SK-N-SH treated with all-trans-retinoic acid at 6 μM for 48 hours (cell line): ENCODE data around the gene FAM174C.

Experiments
- ATAC-seq: fragments of 200-7000 bp; cut with Tn5 transposase; 3 replicates; pipeline ENCODE4 v1.9.1; 2020; ENCODE audit warnings: mild to moderate bottlenecking, moderate library complexity
- ARNTL ChIP-seq: fragments of 450-650 bp; formaldehyde crosslinking; IDR thresholded peaks from 2 replicates; pipeline ENCODE4 v1.5.0; 2020; ENCODE audit warnings: low read depth, mild to moderate bottlenecking, moderate library complexity, borderline replicate concordance
- BACH2 ChIP-seq: fragments of 250-450 bp; sonication (Bioruptor Pico); IDR thresholded peaks from 2 replicates; pipeline ENCODE4 v1.9.0; 2021; ENCODE audit warnings: mild to moderate bottlenecking, borderline replicate concordance
- CSDC2 ChIP-seq: fragments of 250-450 bp; sonication (Bioruptor Pico); IDR thresholded peaks from 2 replicates; pipeline ENCODE4 v1.5.0; 2020; ENCODE audit warnings: mild to moderate bottlenecking, moderate library complexity
- ESRRG ChIP-seq: fragments of 250-450 bp; sonication (Bioruptor Pico); IDR thresholded peaks from 2 replicates; pipeline ENCODE4 v1.6.1; 2021; ENCODE audit warnings: mild to moderate bottlenecking
- GLIS3 ChIP-seq: fragments of 250-450 bp; sonication (Bioruptor Pico); IDR thresholded peaks from 2 replicates; pipeline ENCODE4 v1.5.0; 2020; ENCODE audit warnings: mild to moderate bottlenecking, moderate library complexity
- ISL1 ChIP-seq: fragments of 250-450 bp; sonication (Bioruptor Pico); IDR thresholded peaks from 2 replicates; pipeline ENCODE4 v2.1.2; 2022; ENCODE audit warnings: mild to moderate bottlenecking, moderate library complexity
- OSR1 ChIP-seq: fragments of 250-450 bp; sonication (Bioruptor Pico); IDR thresholded peaks from 2 replicates; pipeline ENCODE4 v1.8.0; 2022; ENCODE audit warnings: moderate library complexity, mild to moderate bottlenecking, inconsistent platforms
- PPARA ChIP-seq: fragments of 250-450 bp; sonication (Bioruptor Pico); IDR thresholded peaks from 2 replicates; pipeline ENCODE4 v1.5.0; 2020; ENCODE audit warnings: mild to moderate bottlenecking, borderline replicate concordance
- RARB ChIP-seq: fragments of 250-450 bp; sonication (Bioruptor Pico); IDR thresholded peaks from 2 replicates; pipeline ENCODE4 v1.8.0; 2021; ENCODE audit warnings: mild to moderate bottlenecking, moderate library complexity
- SNAI2 ChIP-seq: fragments of 250-450 bp; sonication (Bioruptor Pico); IDR thresholded peaks from 2 replicates; pipeline ENCODE4 v1.5.0; 2020; ENCODE audit warnings: mild to moderate bottlenecking, moderate library complexity
- TCF4 ChIP-seq: fragments of 250-450 bp; sonication (Bioruptor Pico); IDR thresholded peaks from 2 replicates; pipeline ENCODE4 v1.8.0; 2021; ENCODE audit warnings: mild to moderate bottlenecking, moderate library complexity, borderline replicate concordance
- TOX ChIP-seq: fragments of 250-450 bp; sonication (Bioruptor Pico); IDR thresholded peaks from 2 replicates; pipeline ENCODE4 v1.8.0; 2021; ENCODE audit warnings: mild to moderate bottlenecking, moderate library complexity, borderline replicate concordance
- ZC3H10 ChIP-seq: fragments of 250-450 bp; sonication (Bioruptor Pico); IDR thresholded peaks from 2 replicates; pipeline ENCODE4 v1.5.1; 2021; ENCODE audit warnings: mild to moderate bottlenecking, moderate library complexity
- ZFP3 ChIP-seq: fragments of 250-450 bp; sonication (Bioruptor Pico); IDR thresholded peaks from 2 replicates; pipeline ENCODE4 v1.5.0; 2020; ENCODE audit warnings: mild to moderate bottlenecking, moderate library complexity
- ZFP30 ChIP-seq: fragments of 450-650 bp; formaldehyde crosslinking; IDR thresholded peaks from 2 replicates; pipeline ENCODE4 v1.5.0; 2022; ENCODE audit warnings: mild to moderate bottlenecking, moderate library complexity
- ZNF565 ChIP-seq: fragments of 450-650 bp; formaldehyde crosslinking; conservative IDR thresholded peaks from 2 replicates; pipeline ENCODE4 v1.5.0; 2020; ENCODE audit warnings: low read depth, mild to moderate bottlenecking, moderate library complexity
- ZNF8 ChIP-seq: fragments of 450-650 bp; formaldehyde crosslinking; IDR thresholded peaks from 2 replicates; pipeline ENCODE4 v1.5.0; 2020; ENCODE audit warnings: mild to moderate bottlenecking, moderate library complexity
- TF ChIP-seq, protein P1 (sequence below): fragments of 250-450 bp; sonication (Bioruptor Pico); IDR thresholded peaks from 2 replicates; pipeline ENCODE4 v1.5.0; 2020; ENCODE audit warnings: mild to moderate bottlenecking, moderate library complexity
- TF ChIP-seq, protein P2 (sequence below): fragments of 250-450 bp; sonication (Bioruptor Pico); IDR thresholded peaks from 2 replicates; pipeline ENCODE4 v1.5.1; 2020; ENCODE audit warnings: low read depth, mild to moderate bottlenecking, moderate library complexity
- TF ChIP-seq, protein P3 (sequence below): fragments of 250-450 bp; sonication (Bioruptor Pico); IDR thresholded peaks from 2 replicates; pipeline ENCODE4 v1.5.1; 2021; ENCODE audit warnings: mild to moderate bottlenecking, moderate library complexity
- TF ChIP-seq, protein P4 (sequence below): fragments of 250-450 bp; sonication (Bioruptor Pico); IDR thresholded peaks from 2 replicates; pipeline ENCODE4 v1.8.0; 2021; ENCODE audit warnings: low read depth, mild to moderate bottlenecking, moderate library complexity, borderline replicate concordance
- TF ChIP-seq, protein P5 (sequence below): fragments of 250-450 bp; sonication (Bioruptor Pico); IDR thresholded peaks from 2 replicates; pipeline ENCODE4 v1.8.0; 2020; ENCODE audit warnings: mild to moderate bottlenecking, moderate library complexity, borderline replicate concordance

Gene FAM174C

DNA sequence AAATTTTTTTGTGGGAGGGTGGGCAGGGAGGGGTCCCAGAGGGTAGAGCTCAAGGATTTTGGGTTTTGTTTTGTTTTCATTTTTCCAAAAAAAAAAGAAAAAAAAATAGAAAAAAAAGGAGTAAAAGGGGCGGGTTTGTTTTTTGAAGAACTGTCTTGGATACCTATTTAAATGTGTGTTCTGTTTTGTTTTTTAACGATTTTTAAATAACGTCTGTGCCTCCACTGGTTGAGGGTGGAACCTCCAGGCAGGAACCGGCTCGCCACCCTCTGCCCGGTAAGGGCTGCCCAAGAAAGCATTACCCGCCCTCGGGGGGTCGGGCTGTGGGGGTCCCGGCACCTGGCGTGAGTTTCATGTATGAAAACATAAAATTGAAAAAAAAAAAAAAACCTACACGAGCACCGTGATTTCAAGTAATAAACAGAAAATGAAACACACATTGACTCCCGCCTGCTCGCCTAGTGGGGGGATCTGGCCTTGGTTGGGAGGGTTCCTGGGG, 16.6 kb upstream of the FAM174C start:
- TF ChIP-seq GLIS3, result no peak
- TF ChIP-seq, protein P1, sequence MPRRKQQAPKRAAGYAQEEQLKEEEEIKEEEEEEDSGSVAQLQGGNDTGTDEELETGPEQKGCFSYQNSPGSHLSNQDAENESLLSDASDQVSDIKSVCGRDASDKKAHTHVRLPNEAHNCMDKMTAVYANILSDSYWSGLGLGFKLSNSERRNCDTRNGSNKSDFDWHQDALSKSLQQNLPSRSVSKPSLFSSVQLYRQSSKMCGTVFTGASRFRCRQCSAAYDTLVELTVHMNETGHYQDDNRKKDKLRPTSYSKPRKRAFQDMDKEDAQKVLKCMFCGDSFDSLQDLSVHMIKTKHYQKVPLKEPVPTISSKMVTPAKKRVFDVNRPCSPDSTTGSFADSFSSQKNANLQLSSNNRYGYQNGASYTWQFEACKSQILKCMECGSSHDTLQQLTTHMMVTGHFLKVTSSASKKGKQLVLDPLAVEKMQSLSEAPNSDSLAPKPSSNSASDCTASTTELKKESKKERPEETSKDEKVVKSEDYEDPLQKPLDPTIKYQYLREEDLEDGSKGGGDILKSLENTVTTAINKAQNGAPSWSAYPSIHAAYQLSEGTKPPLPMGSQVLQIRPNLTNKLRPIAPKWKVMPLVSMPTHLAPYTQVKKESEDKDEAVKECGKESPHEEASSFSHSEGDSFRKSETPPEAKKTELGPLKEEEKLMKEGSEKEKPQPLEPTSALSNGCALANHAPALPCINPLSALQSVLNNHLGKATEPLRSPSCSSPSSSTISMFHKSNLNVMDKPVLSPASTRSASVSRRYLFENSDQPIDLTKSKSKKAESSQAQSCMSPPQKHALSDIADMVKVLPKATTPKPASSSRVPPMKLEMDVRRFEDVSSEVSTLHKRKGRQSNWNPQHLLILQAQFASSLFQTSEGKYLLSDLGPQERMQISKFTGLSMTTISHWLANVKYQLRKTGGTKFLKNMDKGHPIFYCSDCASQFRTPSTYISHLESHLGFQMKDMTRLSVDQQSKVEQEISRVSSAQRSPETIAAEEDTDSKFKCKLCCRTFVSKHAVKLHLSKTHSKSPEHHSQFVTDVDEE (CRISPR knock-in tag), result no peak
- TF ChIP-seq, protein P2, sequence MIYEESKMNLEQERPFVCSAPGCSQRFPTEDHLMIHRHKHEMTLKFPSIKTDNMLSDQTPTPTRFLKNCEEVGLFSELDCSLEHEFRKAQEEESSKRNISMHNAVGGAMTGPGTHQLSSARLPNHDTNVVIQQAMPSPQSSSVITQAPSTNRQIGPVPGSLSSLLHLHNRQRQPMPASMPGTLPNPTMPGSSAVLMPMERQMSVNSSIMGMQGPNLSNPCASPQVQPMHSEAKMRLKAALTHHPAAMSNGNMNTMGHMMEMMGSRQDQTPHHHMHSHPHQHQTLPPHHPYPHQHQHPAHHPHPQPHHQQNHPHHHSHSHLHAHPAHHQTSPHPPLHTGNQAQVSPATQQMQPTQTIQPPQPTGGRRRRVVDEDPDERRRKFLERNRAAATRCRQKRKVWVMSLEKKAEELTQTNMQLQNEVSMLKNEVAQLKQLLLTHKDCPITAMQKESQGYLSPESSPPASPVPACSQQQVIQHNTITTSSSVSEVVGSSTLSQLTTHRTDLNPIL, result no peak
- TF ChIP-seq CSDC2, result no peak
- TF ChIP-seq BACH2 (CRISPR knock-in tag), result no peak
- no peak for TF ChIP-seq OSR1 (CRISPR knock-in tag)
- TF ChIP-seq TCF4, result no peak
- TF ChIP-seq ISL1 (CRISPR knock-in tag), result no peak
- TF ChIP-seq ZFP30 (CRISPR knock-in tag), result no peak
- no peak for TF ChIP-seq ESRRG (CRISPR knock-in tag)
- TF ChIP-seq ZNF8, result no peak
- TF ChIP-seq ZFP3, result no peak
- TF ChIP-seq, protein P3, sequence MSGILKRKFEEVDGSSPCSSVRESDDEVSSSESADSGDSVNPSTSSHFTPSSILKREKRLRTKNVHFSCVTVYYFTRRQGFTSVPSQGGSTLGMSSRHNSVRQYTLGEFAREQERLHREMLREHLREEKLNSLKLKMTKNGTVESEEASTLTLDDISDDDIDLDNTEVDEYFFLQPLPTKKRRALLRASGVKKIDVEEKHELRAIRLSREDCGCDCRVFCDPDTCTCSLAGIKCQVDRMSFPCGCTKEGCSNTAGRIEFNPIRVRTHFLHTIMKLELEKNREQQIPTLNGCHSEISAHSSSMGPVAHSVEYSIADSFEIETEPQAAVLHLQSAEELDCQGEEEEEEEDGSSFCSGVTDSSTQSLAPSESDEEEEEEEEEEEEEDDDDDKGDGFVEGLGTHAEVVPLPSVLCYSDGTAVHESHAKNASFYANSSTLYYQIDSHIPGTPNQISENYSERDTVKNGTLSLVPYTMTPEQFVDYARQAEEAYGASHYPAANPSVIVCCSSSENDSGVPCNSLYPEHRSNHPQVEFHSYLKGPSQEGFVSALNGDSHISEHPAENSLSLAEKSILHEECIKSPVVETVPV, result no peak
- no peak for TF ChIP-seq TOX (CRISPR knock-in tag)
- no peak for TF ChIP-seq RARB (CRISPR knock-in tag)
- TF ChIP-seq ZC3H10, result no peak
- TF ChIP-seq ZNF565 (CRISPR knock-in tag), result no peak
- TF ChIP-seq, protein P4, sequence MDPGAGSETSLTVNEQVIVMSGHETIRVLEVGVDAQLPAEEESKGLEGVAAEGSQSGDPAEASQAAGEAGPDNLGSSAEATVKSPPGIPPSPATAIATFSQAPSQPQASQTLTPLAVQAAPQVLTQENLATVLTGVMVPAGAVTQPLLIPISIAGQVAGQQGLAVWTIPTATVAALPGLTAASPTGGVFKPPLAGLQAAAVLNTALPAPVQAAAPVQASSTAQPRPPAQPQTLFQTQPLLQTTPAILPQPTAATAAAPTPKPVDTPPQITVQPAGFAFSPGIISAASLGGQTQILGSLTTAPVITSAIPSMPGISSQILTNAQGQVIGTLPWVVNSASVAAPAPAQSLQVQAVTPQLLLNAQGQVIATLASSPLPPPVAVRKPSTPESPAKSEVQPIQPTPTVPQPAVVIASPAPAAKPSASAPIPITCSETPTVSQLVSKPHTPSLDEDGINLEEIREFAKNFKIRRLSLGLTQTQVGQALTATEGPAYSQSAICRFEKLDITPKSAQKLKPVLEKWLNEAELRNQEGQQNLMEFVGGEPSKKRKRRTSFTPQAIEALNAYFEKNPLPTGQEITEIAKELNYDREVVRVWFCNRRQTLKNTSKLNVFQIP, result no peak
- no peak for TF ChIP-seq ARNTL (CRISPR knock-in tag)
- TF ChIP-seq SNAI2 (CRISPR knock-in tag), result no peak
- ATAC-seq, result no peak

DNA sequence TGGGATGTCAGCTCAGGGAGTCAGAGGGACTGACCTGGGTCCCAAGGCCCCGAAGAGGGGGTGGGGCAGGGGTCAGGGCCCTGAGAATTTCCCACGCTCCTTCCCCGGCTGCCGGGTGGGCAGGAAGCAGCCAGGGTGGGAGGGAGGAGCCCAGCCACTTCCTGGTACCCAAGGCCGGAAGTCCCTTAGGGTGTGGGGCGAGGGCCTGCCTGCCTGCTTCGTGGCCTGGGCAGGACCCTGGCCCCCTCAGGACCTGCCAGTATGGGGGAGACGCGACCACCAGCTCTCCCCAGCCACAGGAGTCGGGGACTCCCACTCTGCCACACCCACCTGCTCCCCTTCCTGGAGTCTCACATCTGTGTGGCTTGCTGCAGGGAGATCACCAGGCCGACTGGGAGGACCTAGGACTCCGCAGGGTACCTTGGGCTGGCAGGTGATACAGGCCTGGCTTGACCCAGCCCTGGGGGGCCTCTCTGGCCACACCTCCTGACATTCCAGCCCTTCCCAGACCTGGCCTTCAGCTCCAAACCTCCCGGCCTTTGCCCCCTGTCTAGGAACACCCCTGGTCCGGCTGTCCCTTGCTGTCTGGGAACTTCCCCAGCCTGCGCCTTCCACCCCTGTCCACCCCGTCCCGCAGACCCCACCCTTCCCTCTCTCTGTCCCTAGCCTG, 16.0 kb upstream of the FAM174C start:
- peak; percentile 16 for ATAC-seq
- no peak for TF ChIP-seq SNAI2 (CRISPR knock-in tag)
- TF ChIP-seq, protein P1 (CRISPR knock-in tag), result no peak
- TF ChIP-seq CSDC2, result no peak
- peak; percentile 94 for TF ChIP-seq GLIS3
- peak; percentile 62; the same call in 1 of the 2 replicates for TF ChIP-seq ZC3H10
- 0 out of 2 replicates have a peak, but pooled peaks have one; percentile 37 for TF ChIP-seq ZFP3
- TF ChIP-seq, protein P5, sequence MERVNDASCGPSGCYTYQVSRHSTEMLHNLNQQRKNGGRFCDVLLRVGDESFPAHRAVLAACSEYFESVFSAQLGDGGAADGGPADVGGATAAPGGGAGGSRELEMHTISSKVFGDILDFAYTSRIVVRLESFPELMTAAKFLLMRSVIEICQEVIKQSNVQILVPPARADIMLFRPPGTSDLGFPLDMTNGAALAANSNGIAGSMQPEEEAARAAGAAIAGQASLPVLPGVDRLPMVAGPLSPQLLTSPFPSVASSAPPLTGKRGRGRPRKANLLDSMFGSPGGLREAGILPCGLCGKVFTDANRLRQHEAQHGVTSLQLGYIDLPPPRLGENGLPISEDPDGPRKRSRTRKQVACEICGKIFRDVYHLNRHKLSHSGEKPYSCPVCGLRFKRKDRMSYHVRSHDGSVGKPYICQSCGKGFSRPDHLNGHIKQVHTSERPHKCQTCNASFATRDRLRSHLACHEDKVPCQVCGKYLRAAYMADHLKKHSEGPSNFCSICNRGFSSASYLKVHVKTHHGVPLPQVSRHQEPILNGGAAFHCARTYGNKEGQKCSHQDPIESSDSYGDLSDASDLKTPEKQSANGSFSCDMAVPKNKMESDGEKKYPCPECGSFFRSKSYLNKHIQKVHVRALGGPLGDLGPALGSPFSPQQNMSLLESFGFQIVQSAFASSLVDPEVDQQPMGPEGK (CRISPR knock-in tag), result peak; percentile 76
- TF ChIP-seq ISL1 (CRISPR knock-in tag), result no peak
- peak; percentile 58; the same call in 1 of the 2 replicates for TF ChIP-seq ZNF565 (CRISPR knock-in tag)
- peak; percentile 36; the same call in 1 of the 2 replicates for TF ChIP-seq TOX (CRISPR knock-in tag)
- TF ChIP-seq BACH2 (CRISPR knock-in tag), result no peak
- TF ChIP-seq TCF4, result no peak
- TF ChIP-seq OSR1 (CRISPR knock-in tag), result no peak
- TF ChIP-seq PPARA (CRISPR knock-in tag), result no peak
- TF ChIP-seq, protein P2, result peak; percentile 63
- TF ChIP-seq RARB (CRISPR knock-in tag), result peak; percentile 95
- TF ChIP-seq ZNF8, result peak; percentile 35; the same call in 1 of the 2 replicates
- TF ChIP-seq ARNTL (CRISPR knock-in tag), result no peak
- TF ChIP-seq ESRRG (CRISPR knock-in tag), result peak; percentile 78; the same call in 1 of the 2 replicates
